ENCODE results near the gene CCDC57. TPM values are rescaled to one million over a fixed set of nuclear protein-coding genes. Genes with fewer than 3 reads are reported as not detected.
"Not testable (repeated sequence)": the region's sequence is repeated elsewhere in the genome, so short reads cannot be mapped to it uniquely, and the experiment has no call there.

The CCDC57 gene
- total RNA-seq, 2 experiments from 2014 or later = 129 to 135 TPM

- H3K36me3 Mint-ChIP-seq (ENCODE audit: low read depth) = peaks cover 10% of the 10 kb centered on the region
- Histone ChIP-seq H3K4me1 (ENCODE audit: insufficient read depth, low read length) (no peaks in the 10 kb centered on the region), H3K27ac (ENCODE audit: low read depth in 1 of 2, low read length in 2 of 2) (no peak overlapping the region), H3K27me3 (ENCODE audit: control insufficient read depth in 1 of 2, insufficient read depth in 2 of 2, low read length in 2 of 2) (no peaks in the 10 kb centered on the region), H3K9me3 (ENCODE audit: control insufficient read depth in 1 of 2, insufficient read depth in 1 of 2, low read length in 2 of 2) (no peaks in the 10 kb centered on the region), H3K4me3 (ENCODE audit: low read length) (no peak overlapping the region), H3K36me3 (ENCODE audit: insufficient read depth, low read length) (peaks cover 2% of the 10 kb centered on the region)
- ATAC-seq (ENCODE audit: poor library complexity) (no peak), DNase-seq (no peak)
- no peaks in the 10 kb centered on the region for H3K9me3 Mint-ChIP-seq
- intact Hi-C loops (cut with DNase I, micrococcal nuclease) = no loop called here
- no peak for TF ChIP-seq CTCF (IDR thresholded peaks at IDR 0.05)
- CTCF ChIA-PET = no interaction called here
- POLR2A ChIA-PET = interaction anchor here (0.7 kb wide), 1 partner anchor 16 kb away, joined by 3 read pairs; no protein-coding TSS in a partner anchor
- H3K27ac Mint-ChIP-seq = no peak overlapping the region
- H3K27me3 Mint-ChIP-seq = no peaks in the 10 kb centered on the region
- no peak overlapping the region for H3K4me3 Mint-ChIP-seq
- H3K4me1 Mint-ChIP-seq (ENCODE audit: low read depth) = peaks cover 6% of the 10 kb centered on the region
Measured at GRCh38 chr17:82143333-82143732, 69.3 kb downstream of the CCDC57 start.

- H3K27ac ChIP-seq (ENCODE audit: low read depth in 1 of 2, low read length in 2 of 2); intact Hi-C loops (cut with DNase I, micrococcal nuclease); DNase-seq; H3K9me3 ChIP-seq (ENCODE audit: control insufficient read depth in 1 of 2, insufficient read depth in 1 of 2, low read length in 2 of 2); H3K4me3 ChIP-seq (ENCODE audit: low read length); ATAC-seq (ENCODE audit: poor library complexity); H3K27ac Mint-ChIP-seq; CTCF ChIA-PET; H3K27me3 ChIP-seq (ENCODE audit: control insufficient read depth in 1 of 2, insufficient read depth in 2 of 2, low read length in 2 of 2); H3K9me3 Mint-ChIP-seq; H3K4me1 ChIP-seq (ENCODE audit: insufficient read depth, low read length); H3K4me3 Mint-ChIP-seq; H3K36me3 Mint-ChIP-seq (ENCODE audit: low read depth); H3K4me1 Mint-ChIP-seq (ENCODE audit: low read depth); H3K27me3 Mint-ChIP-seq; POLR2A ChIA-PET; H3K36me3 ChIP-seq (ENCODE audit: insufficient read depth, low read length): not testable (repeated sequence)
Measured at GRCh38 chr17:82139961-82140360, 72.7 kb downstream of the CCDC57 start.

- H3K4me3 ChIP-seq (ENCODE audit: low read length) = no peak overlapping the region
- H3K27me3 ChIP-seq (ENCODE audit: control insufficient read depth in 1 of 2, insufficient read depth in 2 of 2, low read length in 2 of 2) = no peaks in the 10 kb centered on the region
- H3K4me3 Mint-ChIP-seq = no peak overlapping the region
- intact Hi-C loops (cut with DNase I, micrococcal nuclease) = no loop called here
- no peaks in the 10 kb centered on the region for H3K9me3 ChIP-seq (ENCODE audit: control insufficient read depth in 1 of 2, insufficient read depth in 1 of 2, low read length in 2 of 2)
- no peaks in the 10 kb centered on the region for H3K9me3 Mint-ChIP-seq
- no peaks in the 10 kb centered on the region for H3K36me3 ChIP-seq (ENCODE audit: insufficient read depth, low read length)
- no peaks in the 10 kb centered on the region for H3K27me3 Mint-ChIP-seq
- ChIA-PET POLR2A (interaction anchor here (1.7 kb wide), 1 partner anchor 12 kb away, joined by 6 read pairs; no protein-coding TSS in a partner anchor), CTCF (no interaction called here)
- DNase-seq (no peak), ATAC-seq (ENCODE audit: poor library complexity) (no peak)
- no peaks in the 10 kb centered on the region for H3K36me3 Mint-ChIP-seq (ENCODE audit: low read depth)
- peaks cover 6% of the 10 kb centered on the region for H3K4me1 Mint-ChIP-seq (ENCODE audit: low read depth)
- no peak for TF ChIP-seq CTCF (IDR thresholded peaks at IDR 0.05)
- no peaks in the 10 kb centered on the region for H3K4me1 ChIP-seq (ENCODE audit: insufficient read depth, low read length)
- no peak overlapping the region for H3K27ac Mint-ChIP-seq
- no peak overlapping the region for H3K27ac ChIP-seq (ENCODE audit: low read depth in 1 of 2, low read length in 2 of 2)
Measured at GRCh38 chr17:82138511-82138992, 74.1 kb downstream of the CCDC57 start.

- ChIA-PET CTCF (no interaction called here), POLR2A (no interaction called here)
- peaks cover 5% of the 10 kb centered on the region for H3K4me1 Mint-ChIP-seq (ENCODE audit: low read depth)
- intact Hi-C loops (cut with DNase I, micrococcal nuclease) = no loop called here
- H3K27me3 ChIP-seq (ENCODE audit: control insufficient read depth in 1 of 2, insufficient read depth in 2 of 2, low read length in 2 of 2) = no peaks in the 10 kb centered on the region
- peaks cover 11% of the 10 kb centered on the region for H3K4me1 ChIP-seq (ENCODE audit: insufficient read depth, low read length)
- H3K9me3 ChIP-seq (ENCODE audit: control insufficient read depth in 1 of 2, insufficient read depth in 1 of 2, low read length in 2 of 2) = no peaks in the 10 kb centered on the region
- H3K4me3 ChIP-seq (ENCODE audit: low read length) = no peak overlapping the region
- no peaks in the 10 kb centered on the region for H3K36me3 Mint-ChIP-seq (ENCODE audit: low read depth)
- ATAC-seq (ENCODE audit: poor library complexity) = no peak
- TF ChIP-seq CTCF (IDR thresholded peaks at IDR 0.05) = no peak
- H3K36me3 ChIP-seq (ENCODE audit: insufficient read depth, low read length) = no peaks in the 10 kb centered on the region
- H3K9me3 Mint-ChIP-seq = no peaks in the 10 kb centered on the region
- H3K27ac Mint-ChIP-seq = peak overlapping the region; percentile 14
- no peaks in the 10 kb centered on the region for H3K27me3 Mint-ChIP-seq
- H3K4me3 Mint-ChIP-seq = no peak overlapping the region
- DNase-seq = no peak
- H3K27ac ChIP-seq (ENCODE audit: low read depth in 1 of 2, low read length in 2 of 2) = no peak overlapping the region
Measured at GRCh38 chr17:82134101-82134500, 78.5 kb downstream of the CCDC57 start.

GRCh38 chr17:82133166-82133953 lies 79.3 kb downstream of the CCDC57 start:
- DNase-seq; intact Hi-C loops (cut with DNase I, micrococcal nuclease); H3K9me3 ChIP-seq (ENCODE audit: control insufficient read depth in 1 of 2, insufficient read depth in 1 of 2, low read length in 2 of 2); H3K27me3 ChIP-seq (ENCODE audit: control insufficient read depth in 1 of 2, insufficient read depth in 2 of 2, low read length in 2 of 2); H3K27ac ChIP-seq (ENCODE audit: low read depth in 1 of 2, low read length in 2 of 2); ATAC-seq (ENCODE audit: poor library complexity); H3K36me3 Mint-ChIP-seq (ENCODE audit: low read depth); H3K4me3 Mint-ChIP-seq; H3K4me3 ChIP-seq (ENCODE audit: low read length); H3K9me3 Mint-ChIP-seq; H3K36me3 ChIP-seq (ENCODE audit: insufficient read depth, low read length); H3K27me3 Mint-ChIP-seq: not testable (repeated sequence)
- Mint-ChIP-seq H3K27ac (peak overlapping the region; percentile 14), H3K4me1 (ENCODE audit: low read depth) (peaks cover 12% of the 10 kb centered on the region)
- ChIA-PET POLR2A (interaction anchor here (0.9 kb wide), 1 partner anchor 11 kb away, joined by 3 read pairs; no protein-coding TSS in a partner anchor), CTCF (interaction anchor here (0.9 kb wide), 1 partner anchor 27 kb away, joined by 3 read pairs; no protein-coding TSS in a partner anchor)
- peaks cover 18% of the 10 kb centered on the region for H3K4me1 ChIP-seq (ENCODE audit: insufficient read depth, low read length)

All from CD4-positive, alpha-beta T cell (primary cell).